A673 (cell line): Measurements from ENCODE around the gene NLGN1. TPM values are rescaled to one million over a fixed set of nuclear protein-coding genes. Genes with fewer than 3 reads are reported as not detected.

Experiments used
- BruUV-seq: library from RNA; stranded (reverse); fragments of 400-500 nt; replicated peaks from 2 replicates; lab custom pipeline; 2021; lab: Mats Ljungman, UMichigan
- CTCF ChIA-PET: fragments of 300-600 bp; sonication (Branson Sonifier 250); formaldehyde crosslinking; loops from one replicate; lab custom pipeline; 2022; ENCODE audit warnings: antibody characterized with exemption; lab: Charles Lee
- POLR2A ChIA-PET: fragments of 300-600 bp; sonication (Branson Sonifier 250); formaldehyde crosslinking; loops from one replicate; lab custom pipeline; 2022; ENCODE audit warnings: antibody characterized with exemption; ENCODE audit not compliant: low non-redundant PET; lab: Charles Lee
- DNase-seq: peaks from one replicate; pipeline ENCODE4 v3.0.0-alpha.2; 2015; ENCODE audit warnings: low spot score
- H3K27ac ChIP-seq: fragments of 200-600 bp; sonication (generic); 2 replicates; pipeline ENCODE4 v1.5.1; 2016; ENCODE audit warnings: mixed run types, low read depth, mild to moderate bottlenecking, mixed read lengths, antibody characterized with exemption, low read length; ENCODE audit not compliant: poor library complexity, severe bottlenecking
- H3K27me3 ChIP-seq: fragments of 200-600 bp; sonication (generic); replicated peaks from 2 replicates; pipeline ENCODE4 v1.6.1; 2017; ENCODE audit warnings: mixed run types, low read depth, mild to moderate bottlenecking, mixed read lengths, antibody characterized with exemption, low read length; ENCODE audit not compliant: insufficient read depth, poor library complexity
- H3K36me3 ChIP-seq: fragments of 200-600 bp; sonication (generic); 2 replicates; pipeline ENCODE4 v1.6.1; 2016; ENCODE audit warnings: mixed run types, mild to moderate bottlenecking, mixed read lengths, antibody characterized with exemption, low read length; ENCODE audit not compliant: insufficient read depth, poor library complexity, severe bottlenecking
- H3K4me1 ChIP-seq: fragments of 200-600 bp; sonication (generic); 2 replicates; pipeline ENCODE4 v1.6.1; 2017; ENCODE audit warnings: mixed run types, mild to moderate bottlenecking, mixed read lengths, antibody characterized with exemption, low read length; ENCODE audit not compliant: insufficient read depth, poor library complexity, severe bottlenecking
- H3K4me3 ChIP-seq: fragments of 200-600 bp; sonication (generic); 2 replicates; pipeline ENCODE4 v1.5.1; 2016; ENCODE audit warnings: low read depth, mixed run types, mild to moderate bottlenecking, mixed read lengths, low read length; ENCODE audit not compliant: poor library complexity, severe bottlenecking
- H3K9me3 ChIP-seq: fragments of 200-600 bp; sonication (generic); 2 replicates; pipeline ENCODE4 v1.6.1; 2016; ENCODE audit warnings: mixed run types, low read depth, mild to moderate bottlenecking, mixed read lengths, antibody characterized with exemption, low read length; ENCODE audit not compliant: poor library complexity, severe bottlenecking
- CTCF ChIP-seq: fragments of 300-800, 200-600 bp; sonication (generic); conservative IDR thresholded peaks from 2 replicates; pipeline ENCODE4 v1.5.1; 2017; ENCODE audit warnings: low read depth, mild to moderate bottlenecking, antibody characterized with exemption, low read length, moderate library complexity, mixed read lengths
- EZH2 ChIP-seq: fragments of 200-600 bp; sonication (generic); IDR thresholded peaks from 2 replicates; pipeline ENCODE4 v1.6.1; 2017; ENCODE audit warnings: borderline replicate concordance, low read depth, mild to moderate bottlenecking, mixed read lengths, antibody characterized with exemption, low read length; ENCODE audit not compliant: poor library complexity, severe bottlenecking
- intact Hi-C: fragments of 100-400 bp; cut with micrococcal nuclease; formaldehyde crosslinking; loops from one replicate; pipeline ENCODE4 v1.10.0; 2022; ENCODE audit not compliant: unreplicated experiment
- total RNA-seq: library from RNA; stranded (reverse); gene quantifications from 2 replicates; pipeline ENCODE4 v1.2.3, GENCODE V29; 2021

The NLGN1 gene
- total RNA-seq, 1 experiment from 2014 or later: 0.39 TPM

GRCh38 chr3:174294616-174295015 is 897.1 kb downstream of the NLGN1 start:
- no peaks in the 10 kb centered on the region for H3K36me3 ChIP-seq
- no TSS peak for BruUV-seq
- ChIA-PET CTCF (no interaction called here), POLR2A (no interaction called here)
- no peaks in the 10 kb centered on the region for H3K27me3 ChIP-seq
- H3K4me3 ChIP-seq: no peak overlapping the region
- no peaks in the 10 kb centered on the region for H3K9me3 ChIP-seq
- TF ChIP-seq EZH2: no peak
- TF ChIP-seq CTCF: no peak
- intact Hi-C loops: no loop called here
- DNase-seq: no peak
- peaks cover 6% of the 10 kb centered on the region for H3K4me1 ChIP-seq
- H3K27ac ChIP-seq: no peak overlapping the region

DNA sequence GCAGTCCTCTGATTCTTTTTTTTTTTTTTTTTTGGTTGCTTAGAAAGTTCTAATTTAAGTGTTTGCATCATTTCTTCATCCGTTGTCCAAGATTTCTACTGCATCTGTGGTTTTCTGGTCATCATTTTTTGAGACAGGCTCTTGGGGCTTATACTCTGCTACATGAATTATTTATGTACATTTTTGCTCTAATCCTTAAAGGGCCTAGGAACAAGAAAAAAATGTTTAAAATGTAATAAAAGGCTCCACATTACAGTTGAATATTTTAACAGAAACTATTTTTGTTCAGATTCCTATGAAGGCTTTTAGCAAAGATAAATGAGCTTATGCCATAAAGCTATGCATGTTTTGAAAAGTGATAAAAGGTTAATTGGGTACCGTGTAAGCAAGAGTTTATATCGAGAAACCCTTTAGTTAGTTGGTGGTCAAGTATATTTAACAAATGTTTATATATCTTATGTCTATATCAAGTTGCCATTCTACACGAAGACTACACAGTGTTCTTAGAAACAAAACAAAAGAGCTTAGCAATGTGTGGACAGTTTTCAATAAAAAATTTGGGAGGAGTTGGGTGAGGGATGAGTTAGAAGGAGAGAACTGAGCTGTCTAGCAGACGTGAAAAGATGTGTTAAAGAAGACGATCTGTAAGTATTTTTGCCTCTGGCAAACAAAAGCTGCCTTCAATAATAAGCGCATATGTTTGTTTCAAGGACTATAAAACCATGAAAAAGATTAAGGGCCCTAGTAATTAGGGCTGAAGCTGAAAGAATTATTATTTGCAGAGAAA is 898.0 kb downstream of the NLGN1 start:
- no peak for DNase-seq
- Histone ChIP-seq H3K4me1 (peaks cover 6% of the 10 kb centered on the region), H3K4me3 (no peak overlapping the region), H3K27me3 (no peaks in the 10 kb centered on the region), H3K36me3 (no peaks in the 10 kb centered on the region), H3K27ac (no peak overlapping the region), H3K9me3 (no peaks in the 10 kb centered on the region)
- ChIA-PET POLR2A (no interaction called here), CTCF (no interaction called here)
- BruUV-seq: no TSS peak
- no peak for TF ChIP-seq CTCF
- TF ChIP-seq EZH2: no peak
- intact Hi-C loops: no loop called here

DNA sequence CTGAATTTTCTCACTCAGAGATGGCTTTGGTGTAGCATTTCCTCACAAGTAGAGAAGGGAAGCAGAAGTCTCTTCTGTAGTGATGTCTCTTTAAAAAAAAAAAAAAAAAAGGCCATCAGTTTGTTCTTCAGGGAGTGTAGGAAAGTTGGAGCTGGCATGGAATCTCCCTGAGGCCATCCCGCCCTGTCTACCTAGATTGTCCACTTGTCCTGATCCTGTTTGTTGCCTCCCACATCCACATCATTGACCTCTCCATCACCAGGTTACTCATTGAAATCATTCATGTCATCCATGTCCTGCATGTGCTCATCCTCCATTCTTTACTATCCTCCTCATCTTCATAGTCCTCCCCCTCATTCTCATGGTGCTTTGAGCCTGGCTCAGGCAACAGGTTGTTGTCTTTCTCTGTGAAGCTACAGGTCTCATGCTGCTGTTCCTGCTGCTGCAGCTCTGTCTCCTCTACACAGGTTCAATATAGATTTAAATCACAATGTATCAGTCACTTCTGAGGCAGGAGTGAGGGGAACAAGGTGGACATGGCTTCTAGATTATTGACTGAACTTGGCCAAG is 905.3 kb downstream of the NLGN1 start:
- no peaks in the 10 kb centered on the region for H3K36me3 ChIP-seq
- H3K4me3 ChIP-seq: no peak overlapping the region
- no peak for TF ChIP-seq CTCF
- H3K4me1 ChIP-seq: no peaks in the 10 kb centered on the region
- no TSS peak for BruUV-seq
- H3K27me3 ChIP-seq: no peaks in the 10 kb centered on the region
- intact Hi-C loops: no loop called here
- no peak for DNase-seq
- POLR2A ChIA-PET: no interaction called here
- H3K27ac ChIP-seq: no peak overlapping the region
- no peaks in the 10 kb centered on the region for H3K9me3 ChIP-seq
- CTCF ChIA-PET: no interaction called here
